Panc1 (cell line): ENCODE data around the gene JMJD1C. TPM values are rescaled to one million over a fixed set of nuclear protein-coding genes. Genes with fewer than 3 reads are reported as not detected.

Experiments
- ATAC-seq: fragments of 200-7000 bp; cut with Tn5 transposase; 2 replicates; pipeline ENCODE4 v1.9.1; 2020; ENCODE audit warnings: mild to moderate bottlenecking, moderate library complexity
- BruUV-seq: library from RNA; stranded (reverse); fragments of 400-500 nt; replicated peaks from 2 replicates; lab custom pipeline; 2021; lab: Mats Ljungman, UMichigan
- CTCF ChIA-PET: fragments of 300-600 bp; sonication (Branson Sonifier 250); formaldehyde crosslinking; loops from one replicate; lab custom pipeline; 2022; ENCODE audit warnings: antibody characterized with exemption; lab: Charles Lee
- POLR2A ChIA-PET: fragments of 300-600 bp; sonication (Branson Sonifier 250); formaldehyde crosslinking; loops from one replicate; lab custom pipeline; 2022; ENCODE audit warnings: antibody characterized with exemption; lab: Charles Lee
- DNase-seq: peaks from one replicate; pipeline ENCODE4 v3.0.0-alpha.2; 2010; ENCODE audit warnings: low read depth, low spot score
- H3K27ac ChIP-seq: 2 replicates; pipeline ENCODE4 v1.5.1; 2011; ENCODE audit warnings: mild to moderate bottlenecking, low read length, inconsistent platforms
- H3K27me3 ChIP-seq: fragments of 200-500 bp; sonication (Bioruptor generic); 2 replicates; pipeline ENCODE4 v1.6.0; 2014; ENCODE audit warnings: low read length, inconsistent platforms; ENCODE audit not compliant: control insufficient read depth, insufficient read depth
- H3K36me3 ChIP-seq: fragments of 200-500 bp; sonication (Bioruptor generic); 2 replicates; pipeline ENCODE4 v1.5.1; 2014; ENCODE audit warnings: inconsistent platforms, mild to moderate bottlenecking, low read length, moderate library complexity; ENCODE audit not compliant: control insufficient read depth, insufficient read depth
- H3K4me1 ChIP-seq: 2 replicates; pipeline ENCODE4 v1.5.1; 2011; ENCODE audit warnings: inconsistent platforms, mild to moderate bottlenecking, low read length, moderate library complexity; ENCODE audit not compliant: control insufficient read depth, insufficient read depth
- H3K4me3 ChIP-seq, 2 experiments: 2 replicates each; pipeline ENCODE4 v1.5.1; 2011 to 2012; ENCODE audit warnings: low read depth in 2 of 2, low read length in 2 of 2, mild to moderate bottlenecking in 2 of 2, inconsistent platforms in 1 of 2, moderate library complexity in 1 of 2
- H3K9me3 ChIP-seq: fragments of 200-500 bp; sonication (Bioruptor generic); 2 replicates; pipeline ENCODE4 v1.5.1; 2014; ENCODE audit warnings: low read depth, mild to moderate bottlenecking, inconsistent platforms, low read length, moderate library complexity; ENCODE audit not compliant: control insufficient read depth, insufficient read depth
- CTCF ChIP-seq: fragments of 450-650 bp; IDR thresholded peaks from 2 replicates; pipeline ENCODE4 v1.5.1; 2017; ENCODE audit warnings: mild to moderate bottlenecking
- POLR2AphosphoS5 ChIP-seq: IDR thresholded peaks from 2 replicates; pipeline ENCODE4 v1.6.1; 2012; ENCODE audit warnings: mild to moderate bottlenecking, low read depth, low read length, moderate library complexity
- SIN3A ChIP-seq: IDR thresholded peaks from 2 replicates; pipeline ENCODE4 v1.6.1; 2012; ENCODE audit warnings: low read depth, mild to moderate bottlenecking, low read length, moderate library complexity, borderline replicate concordance; ENCODE audit not compliant: insufficient read depth
- TCF7L2 ChIP-seq: IDR thresholded peaks from 2 replicates; pipeline ENCODE4 v1.6.1; 2011; ENCODE audit warnings: mild to moderate bottlenecking, low read depth, low read length, inconsistent platforms
- in situ Hi-C: cut with HindIII; loops from 2 replicates; pipeline ENCODE4 v1.10.0; 2016; ENCODE audit warnings: low sequenced_read_pairs, low pct_unique_long_range_greater_than_20kb
- intact Hi-C: fragments of 100-400 bp; cut with micrococcal nuclease; formaldehyde crosslinking; loops from one replicate; pipeline ENCODE4 v1.10.0; 2022; ENCODE audit not compliant: unreplicated experiment
- total RNA-seq: library from RNA; stranded (reverse); gene quantifications from one replicate; pipeline ENCODE4 v1.2.1, GENCODE V29; 2021; ENCODE audit not compliant: unreplicated experiment
- TF ChIP-seq, protein P1 (sequence below), 2 experiments: IDR thresholded peaks; 2 replicates each; pipeline ENCODE4 v1.6.1; 2011 to 2012; ENCODE audit warnings: low read depth in 2 of 2, control low read depth in 1 of 2, low read length in 1 of 2, mild to moderate bottlenecking in 1 of 2, moderate library complexity in 1 of 2; ENCODE audit not compliant: insufficient read depth in 1 of 2

The JMJD1C gene
- total RNA-seq, 1 experiment from 2014 or later, result 88.3 TPM

DNA sequence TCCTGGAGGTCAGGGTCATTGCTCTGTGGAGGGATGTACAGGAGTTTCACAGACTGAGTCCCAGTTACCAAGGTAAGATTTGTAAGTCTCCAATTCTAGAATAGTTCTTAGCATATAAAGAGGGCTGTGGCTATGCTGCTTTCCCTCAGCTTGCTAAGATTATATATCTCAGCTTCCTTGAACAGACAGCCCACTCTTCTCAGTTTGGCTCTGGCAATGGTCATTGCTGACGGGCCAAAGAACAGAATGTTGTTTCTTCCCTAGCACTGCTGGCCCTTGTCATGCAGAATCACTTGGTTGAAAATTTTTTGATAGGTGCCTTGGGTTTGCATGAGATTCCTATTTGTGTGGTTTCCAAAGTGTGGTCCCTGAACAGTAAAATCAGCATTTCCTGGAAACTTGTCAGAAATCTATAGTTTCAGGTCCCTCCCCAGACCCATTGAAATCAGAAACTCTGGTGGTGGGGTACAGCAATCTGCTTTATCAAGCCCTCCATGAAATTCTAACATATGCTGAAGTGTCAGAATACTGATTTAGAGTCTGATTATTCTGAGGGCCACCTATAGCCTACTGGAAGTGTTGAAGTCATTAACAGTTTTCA is 294.4 kb downstream of the JMJD1C start:
- Histone ChIP-seq H3K4me3 (no peak overlapping the region), H3K36me3 (peaks cover 64% of the 10 kb centered on the region), H3K27ac (no peak overlapping the region), H3K9me3 (no peaks in the 10 kb centered on the region), H3K27me3 (no peaks in the 10 kb centered on the region), H3K4me1 (no peaks in the 10 kb centered on the region)
- ATAC-seq (no peak), DNase-seq (no peak)
- TF ChIP-seq SIN3A (no peak), CTCF (no peak), POLR2AphosphoS5 (no peak), TCF7L2 (no peak)
- TF ChIP-seq, protein P1, sequence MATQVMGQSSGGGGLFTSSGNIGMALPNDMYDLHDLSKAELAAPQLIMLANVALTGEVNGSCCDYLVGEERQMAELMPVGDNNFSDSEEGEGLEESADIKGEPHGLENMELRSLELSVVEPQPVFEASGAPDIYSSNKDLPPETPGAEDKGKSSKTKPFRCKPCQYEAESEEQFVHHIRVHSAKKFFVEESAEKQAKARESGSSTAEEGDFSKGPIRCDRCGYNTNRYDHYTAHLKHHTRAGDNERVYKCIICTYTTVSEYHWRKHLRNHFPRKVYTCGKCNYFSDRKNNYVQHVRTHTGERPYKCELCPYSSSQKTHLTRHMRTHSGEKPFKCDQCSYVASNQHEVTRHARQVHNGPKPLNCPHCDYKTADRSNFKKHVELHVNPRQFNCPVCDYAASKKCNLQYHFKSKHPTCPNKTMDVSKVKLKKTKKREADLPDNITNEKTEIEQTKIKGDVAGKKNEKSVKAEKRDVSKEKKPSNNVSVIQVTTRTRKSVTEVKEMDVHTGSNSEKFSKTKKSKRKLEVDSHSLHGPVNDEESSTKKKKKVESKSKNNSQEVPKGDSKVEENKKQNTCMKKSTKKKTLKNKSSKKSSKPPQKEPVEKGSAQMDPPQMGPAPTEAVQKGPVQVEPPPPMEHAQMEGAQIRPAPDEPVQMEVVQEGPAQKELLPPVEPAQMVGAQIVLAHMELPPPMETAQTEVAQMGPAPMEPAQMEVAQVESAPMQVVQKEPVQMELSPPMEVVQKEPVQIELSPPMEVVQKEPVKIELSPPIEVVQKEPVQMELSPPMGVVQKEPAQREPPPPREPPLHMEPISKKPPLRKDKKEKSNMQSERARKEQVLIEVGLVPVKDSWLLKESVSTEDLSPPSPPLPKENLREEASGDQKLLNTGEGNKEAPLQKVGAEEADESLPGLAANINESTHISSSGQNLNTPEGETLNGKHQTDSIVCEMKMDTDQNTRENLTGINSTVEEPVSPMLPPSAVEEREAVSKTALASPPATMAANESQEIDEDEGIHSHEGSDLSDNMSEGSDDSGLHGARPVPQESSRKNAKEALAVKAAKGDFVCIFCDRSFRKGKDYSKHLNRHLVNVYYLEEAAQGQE (IDR thresholded peaks at IDR 0.05; ENCODE audit: insufficient read depth in 1 of 2, low read depth in 2 of 2, low read length in 1 of 2), result no peak
- ChIA-PET CTCF (no interaction called here), POLR2A (no interaction called here)
- intact Hi-C loops (no loop called here), in situ Hi-C loops (no loop called here)
- no TSS peak for BruUV-seq

- in situ Hi-C loops, result no loop called here
- H3K9me3 ChIP-seq, result no peaks in the 10 kb centered on the region
- H3K27me3 ChIP-seq, result no peaks in the 10 kb centered on the region
- no peak for DNase-seq
- TF ChIP-seq, protein P1 (IDR thresholded peaks at IDR 0.05; ENCODE audit: insufficient read depth in 1 of 2, low read depth in 2 of 2, low read length in 1 of 2), result no peak
- TF ChIP-seq CTCF (no peak), SIN3A (no peak), POLR2AphosphoS5 (no peak), TCF7L2 (no peak)
- CTCF ChIA-PET, result no interaction called here
- no peak for ATAC-seq
- no peak overlapping the region for H3K27ac ChIP-seq
- POLR2A ChIA-PET, result no interaction called here
- H3K4me3 ChIP-seq, result no peak overlapping the region
- peaks cover 58% of the 10 kb centered on the region for H3K36me3 ChIP-seq
- BruUV-seq, result no TSS peak
- H3K4me1 ChIP-seq, result no peaks in the 10 kb centered on the region
- intact Hi-C loops, result loop anchor here (5.0 kb wide), 1 partner anchor 553 kb away; no protein-coding TSS in a partner anchor
Observed at GRCh38 chr10:63169624-63170023, 296.2 kb downstream of the JMJD1C start.
